Thyroid gland (tissue), 4 donors: ENCODE results near the gene ARFGAP3.

Experiments
- POLR2A ChIP-seq, 2 donors: fragments of 450-650 bp; IDR thresholded peaks; one replicate each; pipeline ENCODE4 v1.6.1; 2017; ENCODE audit warnings: antibody characterized with exemption in 2 of 2, mild to moderate bottlenecking in 2 of 2, moderate library complexity in 1 of 2
- TF ChIP-seq, protein P1 (sequence below), 6 experiments: fragments of 200-600 bp in 3 of 6; fragments of 450-650 bp in 3 of 6; sonication (generic) in 3 of 6; IDR thresholded peaks; one replicate each; pipeline ENCODE4 v1.5.1; 2016 to 2019; ENCODE audit warnings: antibody characterized with exemption in 6 of 6, mild to moderate bottlenecking in 2 of 6, inconsistent platforms in 1 of 6, moderate library complexity in 1 of 6

GRCh38 chr22:42769238-42769573 lies 87.9 kb downstream of the ARFGAP3 start:
- TF ChIP-seq, protein P1, sequence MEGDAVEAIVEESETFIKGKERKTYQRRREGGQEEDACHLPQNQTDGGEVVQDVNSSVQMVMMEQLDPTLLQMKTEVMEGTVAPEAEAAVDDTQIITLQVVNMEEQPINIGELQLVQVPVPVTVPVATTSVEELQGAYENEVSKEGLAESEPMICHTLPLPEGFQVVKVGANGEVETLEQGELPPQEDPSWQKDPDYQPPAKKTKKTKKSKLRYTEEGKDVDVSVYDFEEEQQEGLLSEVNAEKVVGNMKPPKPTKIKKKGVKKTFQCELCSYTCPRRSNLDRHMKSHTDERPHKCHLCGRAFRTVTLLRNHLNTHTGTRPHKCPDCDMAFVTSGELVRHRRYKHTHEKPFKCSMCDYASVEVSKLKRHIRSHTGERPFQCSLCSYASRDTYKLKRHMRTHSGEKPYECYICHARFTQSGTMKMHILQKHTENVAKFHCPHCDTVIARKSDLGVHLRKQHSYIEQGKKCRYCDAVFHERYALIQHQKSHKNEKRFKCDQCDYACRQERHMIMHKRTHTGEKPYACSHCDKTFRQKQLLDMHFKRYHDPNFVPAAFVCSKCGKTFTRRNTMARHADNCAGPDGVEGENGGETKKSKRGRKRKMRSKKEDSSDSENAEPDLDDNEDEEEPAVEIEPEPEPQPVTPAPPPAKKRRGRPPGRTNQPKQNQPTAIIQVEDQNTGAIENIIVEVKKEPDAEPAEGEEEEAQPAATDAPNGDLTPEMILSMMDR (IDR thresholded peaks at IDR 0.05): no peak
- TF ChIP-seq POLR2A (IDR thresholded peaks at IDR 0.05): no peak
